ENCODE results near the gene PRRG2.

PRRG2 gene

DNA sequence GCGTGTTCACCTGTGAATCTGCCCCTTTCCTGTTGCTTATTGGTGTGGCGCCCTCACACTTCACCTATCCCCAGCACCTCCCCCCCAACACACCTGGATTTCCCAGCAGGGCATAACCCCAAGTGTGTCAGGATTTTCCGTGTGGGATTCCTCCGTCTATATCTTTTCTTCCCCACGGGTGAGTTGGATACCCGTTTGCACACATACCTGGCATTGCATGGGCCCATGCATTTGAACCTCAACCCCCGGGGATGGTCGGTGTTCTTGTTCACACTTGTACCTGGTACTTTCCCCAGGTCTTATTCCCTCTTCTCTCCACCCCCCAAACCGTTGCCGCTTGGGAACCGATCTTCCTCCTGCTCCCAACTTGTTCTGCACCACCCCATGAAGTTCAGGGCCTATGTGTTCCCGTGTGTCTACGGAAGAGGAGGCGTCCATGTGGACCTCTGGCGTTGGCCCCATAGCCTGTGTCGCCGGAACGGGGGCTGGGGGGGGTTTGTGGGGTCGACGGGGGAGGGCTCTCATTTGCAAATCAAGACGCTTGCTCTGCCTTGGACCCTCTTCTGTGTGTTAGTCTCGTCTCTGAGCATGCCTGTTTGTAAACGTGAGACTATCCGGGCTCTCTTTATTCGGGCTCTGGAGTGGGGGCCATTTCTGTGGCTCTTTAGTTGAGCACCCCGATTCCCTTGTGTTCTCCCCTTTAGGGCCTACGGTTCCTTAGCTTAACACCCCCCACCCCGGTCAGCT lies 11.5 kb downstream of the PRRG2 start:
- TF ChIP-seq, protein P1, sequence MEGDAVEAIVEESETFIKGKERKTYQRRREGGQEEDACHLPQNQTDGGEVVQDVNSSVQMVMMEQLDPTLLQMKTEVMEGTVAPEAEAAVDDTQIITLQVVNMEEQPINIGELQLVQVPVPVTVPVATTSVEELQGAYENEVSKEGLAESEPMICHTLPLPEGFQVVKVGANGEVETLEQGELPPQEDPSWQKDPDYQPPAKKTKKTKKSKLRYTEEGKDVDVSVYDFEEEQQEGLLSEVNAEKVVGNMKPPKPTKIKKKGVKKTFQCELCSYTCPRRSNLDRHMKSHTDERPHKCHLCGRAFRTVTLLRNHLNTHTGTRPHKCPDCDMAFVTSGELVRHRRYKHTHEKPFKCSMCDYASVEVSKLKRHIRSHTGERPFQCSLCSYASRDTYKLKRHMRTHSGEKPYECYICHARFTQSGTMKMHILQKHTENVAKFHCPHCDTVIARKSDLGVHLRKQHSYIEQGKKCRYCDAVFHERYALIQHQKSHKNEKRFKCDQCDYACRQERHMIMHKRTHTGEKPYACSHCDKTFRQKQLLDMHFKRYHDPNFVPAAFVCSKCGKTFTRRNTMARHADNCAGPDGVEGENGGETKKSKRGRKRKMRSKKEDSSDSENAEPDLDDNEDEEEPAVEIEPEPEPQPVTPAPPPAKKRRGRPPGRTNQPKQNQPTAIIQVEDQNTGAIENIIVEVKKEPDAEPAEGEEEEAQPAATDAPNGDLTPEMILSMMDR (conservative IDR thresholded peaks at IDR 0.05; ENCODE audit: low read depth, low read length): no peak
- Histone ChIP-seq H2AFZ (ENCODE audit: low read depth) (no peak overlapping the region), H3K4me3 (IDR thresholded peaks at IDR 0.05; ENCODE audit: insufficient read depth, low read depth, low read length) (no peak overlapping the region), H3K4me1 (ENCODE audit: low read depth, poor library complexity, severe bottlenecking) (peaks cover 30% of the 10 kb centered on the region), H3K27ac (no peak overlapping the region; the same call in 1 of the 2 replicates), H3K27me3 (ENCODE audit: insufficient read depth, low read depth) (no peaks in the 10 kb centered on the region), H3K9ac (peak overlapping the region; percentile 78; the same call in 1 of the 2 replicates), H3K36me3 (ENCODE audit: insufficient read depth) (no peaks in the 10 kb centered on the region), H3K79me2 (ENCODE audit: insufficient read depth, low read depth) (peaks cover 18% of the 10 kb centered on the region; the same call in 1 of the 2 replicates), H3K4me2 (peak overlapping the region; percentile 72), H4K20me1 (ENCODE audit: insufficient read depth) (no peaks in the 10 kb centered on the region)

DNA sequence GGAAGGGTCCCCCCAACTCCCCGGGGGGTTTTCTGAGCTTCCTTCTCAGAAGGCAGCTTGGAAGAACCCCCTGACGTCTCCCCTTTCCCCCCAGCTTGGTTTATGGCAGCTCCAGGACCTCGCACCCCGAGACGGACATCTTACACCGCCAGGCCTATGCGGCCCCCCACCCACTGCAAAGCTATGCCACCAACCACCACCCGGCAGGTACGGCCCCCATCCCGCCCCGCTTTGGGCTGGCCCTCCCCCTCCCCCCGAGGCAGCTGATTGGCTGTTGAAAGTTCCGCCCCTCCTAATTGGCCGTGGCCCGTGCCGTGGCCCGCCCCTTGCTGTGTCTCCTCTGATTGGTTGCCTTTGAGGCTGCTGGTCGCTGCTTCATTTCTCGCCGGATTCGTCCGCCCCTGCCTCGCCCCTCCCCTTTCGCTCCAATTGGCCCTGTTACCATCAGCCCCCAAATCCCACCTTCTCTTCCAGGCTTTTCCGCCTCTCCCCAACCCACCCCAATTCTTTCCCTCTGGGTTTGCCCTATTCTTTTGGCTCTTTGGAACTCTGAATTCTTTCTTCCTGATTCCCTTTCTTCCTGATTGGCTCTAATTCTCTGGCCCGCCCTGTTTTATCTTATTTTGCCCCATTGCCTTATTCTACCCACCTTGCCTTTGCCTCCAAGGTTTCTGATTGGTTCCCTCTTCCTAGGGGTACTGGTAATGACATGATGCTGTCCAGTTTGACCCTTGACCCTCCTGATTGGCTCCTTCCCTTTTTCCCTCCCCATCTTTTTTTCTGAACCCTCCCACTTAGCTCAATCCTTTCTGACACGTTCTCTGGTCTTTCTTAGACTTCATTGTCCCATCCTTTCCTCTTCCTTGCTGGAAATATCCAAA lies 12.4 kb downstream of the PRRG2 start:
- Histone ChIP-seq H3K4me3 (IDR thresholded peaks at IDR 0.05; ENCODE audit: insufficient read depth, low read depth, low read length) (no peak overlapping the region), H3K9ac (no peak overlapping the region; the same call in 1 of the 2 replicates), H3K27me3 (ENCODE audit: insufficient read depth, low read depth) (no peaks in the 10 kb centered on the region), H3K4me2 (peak overlapping the region; percentile 72), H3K4me1 (ENCODE audit: low read depth, poor library complexity, severe bottlenecking) (peaks cover 22% of the 10 kb centered on the region), H2AFZ (ENCODE audit: low read depth) (no peak overlapping the region), H3K27ac (no peak overlapping the region; the same call in 1 of the 2 replicates), H3K36me3 (ENCODE audit: insufficient read depth) (no peaks in the 10 kb centered on the region), H4K20me1 (ENCODE audit: insufficient read depth) (no peaks in the 10 kb centered on the region), H3K79me2 (ENCODE audit: insufficient read depth, low read depth) (peaks cover 18% of the 10 kb centered on the region; the same call in 1 of the 2 replicates)
- TF ChIP-seq, protein P1 (conservative IDR thresholded peaks at IDR 0.05; ENCODE audit: low read depth, low read length): no peak

DNA sequence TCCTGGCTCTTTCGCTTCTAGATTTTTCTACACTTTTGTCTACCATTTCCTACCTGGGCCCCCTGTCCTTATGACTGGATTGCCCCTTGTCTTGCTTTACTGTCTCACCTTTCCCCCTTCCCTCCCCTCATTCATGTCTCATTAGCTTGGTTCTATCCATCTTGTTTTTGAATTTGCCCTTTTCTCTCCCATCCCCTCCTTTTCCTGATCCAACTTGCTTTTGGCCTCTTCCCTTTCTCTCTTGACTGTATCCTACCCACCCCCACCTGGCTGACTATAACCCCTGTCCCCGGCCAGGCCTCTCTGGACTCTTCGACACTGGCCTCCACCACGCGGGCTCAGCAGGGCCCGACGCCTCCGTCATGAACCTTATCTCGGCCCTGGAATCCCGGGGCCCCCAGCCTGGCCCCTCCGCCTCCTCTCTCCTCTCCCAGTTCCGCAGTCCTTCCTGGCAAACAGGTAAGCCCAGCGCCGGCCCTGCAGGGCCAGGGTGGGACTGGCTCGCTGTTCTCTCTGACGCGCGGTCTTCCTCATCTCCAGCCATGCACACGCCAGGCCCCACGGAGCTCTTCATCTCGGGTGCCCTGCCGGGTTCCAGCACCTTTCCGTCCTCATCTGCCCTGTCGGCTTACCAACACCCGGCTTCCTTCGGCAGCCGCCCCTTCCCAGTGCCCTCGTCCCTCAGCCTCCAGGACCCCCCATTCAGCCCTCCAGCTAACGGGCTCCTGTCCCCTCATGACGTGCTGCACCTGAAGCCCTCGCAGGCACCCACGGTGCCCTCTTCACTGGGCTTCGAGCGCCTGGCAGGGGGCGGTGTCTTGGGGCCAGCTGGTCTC lies 13.3 kb downstream of the PRRG2 start:
- TF ChIP-seq, protein P1 (conservative IDR thresholded peaks at IDR 0.05; ENCODE audit: low read depth, low read length): no peak
- H3K27ac ChIP-seq: no peak overlapping the region
- peaks cover 13% of the 10 kb centered on the region for H3K4me1 ChIP-seq (ENCODE audit: low read depth, poor library complexity, severe bottlenecking)
- peaks cover 5% of the 10 kb centered on the region; the same call in 1 of the 2 replicates for H3K36me3 ChIP-seq (ENCODE audit: insufficient read depth)
- H3K79me2 ChIP-seq (ENCODE audit: insufficient read depth, low read depth): peaks cover 18% of the 10 kb centered on the region; the same call in 1 of the 2 replicates
- H3K9ac ChIP-seq: no peak overlapping the region
- H3K27me3 ChIP-seq (ENCODE audit: insufficient read depth, low read depth): no peaks in the 10 kb centered on the region
- H3K4me2 ChIP-seq: no peak overlapping the region
- H4K20me1 ChIP-seq (ENCODE audit: insufficient read depth): no peaks in the 10 kb centered on the region
- H2AFZ ChIP-seq (ENCODE audit: low read depth): no peak overlapping the region
- H3K4me3 ChIP-seq (IDR thresholded peaks at IDR 0.05; ENCODE audit: insufficient read depth, low read depth, low read length): no peak overlapping the region
